WERI-Rb-1 (cell line): ENCODE data around the gene ZBTB22.
"Not testable (repeated sequence)": the region's sequence is repeated elsewhere in the genome, so short reads cannot be mapped to it uniquely, and the experiment has no call there.

Experiments used
- DNase-seq: peaks from one replicate; pipeline ENCODE4 v3.0.0-alpha.2; 2020
- H3K27ac ChIP-seq: fragments of 250-450 bp; sonication (Bioruptor Pico); 2 replicates; pipeline ENCODE4 v1.5.1; 2020; ENCODE audit warnings: mild to moderate bottlenecking, moderate library complexity
- H3K27me3 ChIP-seq: fragments of 250-450 bp; sonication (Bioruptor Pico); 2 replicates; pipeline ENCODE4 v1.5.1; 2021; ENCODE audit warnings: mild to moderate bottlenecking, low read depth, moderate library complexity; ENCODE audit not compliant: insufficient read depth, severe bottlenecking
- H3K36me3 ChIP-seq: fragments of 250-450 bp; sonication (Bioruptor Pico); 2 replicates; pipeline ENCODE4 v1.5.1; 2020; ENCODE audit warnings: mild to moderate bottlenecking, moderate library complexity
- H3K4me3 ChIP-seq: 2 replicates; pipeline ENCODE4 v1.5.1; 2011; ENCODE audit warnings: low read depth, mild to moderate bottlenecking, control low read depth, low read length
- H3K9me3 ChIP-seq: fragments of 250-450 bp; sonication (Bioruptor Pico); 2 replicates; pipeline ENCODE4 v1.5.1; 2021; ENCODE audit warnings: mild to moderate bottlenecking, moderate library complexity; ENCODE audit not compliant: severe bottlenecking
- TF ChIP-seq, protein P1 (sequence below): IDR thresholded peaks from 2 replicates; pipeline ENCODE4 v1.5.1; 2011; ENCODE audit warnings: low read depth, mild to moderate bottlenecking, control low read depth, inconsistent platforms, low read length

The ZBTB22 gene

DNA sequence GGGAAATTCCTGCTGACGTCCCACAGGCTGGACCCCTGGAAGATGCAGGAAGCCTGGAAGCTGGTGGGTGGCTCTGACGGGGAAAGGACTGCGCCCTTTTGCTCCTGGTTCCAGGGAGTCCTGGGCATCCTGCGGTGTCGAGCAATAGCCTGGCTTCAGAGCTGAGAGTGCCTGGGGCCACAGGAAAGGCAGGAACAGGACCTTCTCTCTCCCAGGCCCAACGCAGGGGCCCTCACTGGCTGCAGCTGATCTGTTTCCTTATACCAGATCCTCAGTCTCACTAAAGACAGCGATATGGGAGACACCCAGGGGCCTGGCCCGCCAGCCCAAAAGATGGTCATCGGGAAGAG lies 39.2 kb downstream of the ZBTB22 start:
- Histone ChIP-seq H3K27me3 (no peaks in the 10 kb centered on the region), H3K4me3 (no peak overlapping the region), H3K9me3 (no peaks in the 10 kb centered on the region), H3K36me3 (peaks cover 80% of the 10 kb centered on the region), H3K27ac (peak overlapping the region; percentile 82)
- DNase-seq, result no peak
- TF ChIP-seq, protein P1, sequence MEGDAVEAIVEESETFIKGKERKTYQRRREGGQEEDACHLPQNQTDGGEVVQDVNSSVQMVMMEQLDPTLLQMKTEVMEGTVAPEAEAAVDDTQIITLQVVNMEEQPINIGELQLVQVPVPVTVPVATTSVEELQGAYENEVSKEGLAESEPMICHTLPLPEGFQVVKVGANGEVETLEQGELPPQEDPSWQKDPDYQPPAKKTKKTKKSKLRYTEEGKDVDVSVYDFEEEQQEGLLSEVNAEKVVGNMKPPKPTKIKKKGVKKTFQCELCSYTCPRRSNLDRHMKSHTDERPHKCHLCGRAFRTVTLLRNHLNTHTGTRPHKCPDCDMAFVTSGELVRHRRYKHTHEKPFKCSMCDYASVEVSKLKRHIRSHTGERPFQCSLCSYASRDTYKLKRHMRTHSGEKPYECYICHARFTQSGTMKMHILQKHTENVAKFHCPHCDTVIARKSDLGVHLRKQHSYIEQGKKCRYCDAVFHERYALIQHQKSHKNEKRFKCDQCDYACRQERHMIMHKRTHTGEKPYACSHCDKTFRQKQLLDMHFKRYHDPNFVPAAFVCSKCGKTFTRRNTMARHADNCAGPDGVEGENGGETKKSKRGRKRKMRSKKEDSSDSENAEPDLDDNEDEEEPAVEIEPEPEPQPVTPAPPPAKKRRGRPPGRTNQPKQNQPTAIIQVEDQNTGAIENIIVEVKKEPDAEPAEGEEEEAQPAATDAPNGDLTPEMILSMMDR, result no peak

DNA sequence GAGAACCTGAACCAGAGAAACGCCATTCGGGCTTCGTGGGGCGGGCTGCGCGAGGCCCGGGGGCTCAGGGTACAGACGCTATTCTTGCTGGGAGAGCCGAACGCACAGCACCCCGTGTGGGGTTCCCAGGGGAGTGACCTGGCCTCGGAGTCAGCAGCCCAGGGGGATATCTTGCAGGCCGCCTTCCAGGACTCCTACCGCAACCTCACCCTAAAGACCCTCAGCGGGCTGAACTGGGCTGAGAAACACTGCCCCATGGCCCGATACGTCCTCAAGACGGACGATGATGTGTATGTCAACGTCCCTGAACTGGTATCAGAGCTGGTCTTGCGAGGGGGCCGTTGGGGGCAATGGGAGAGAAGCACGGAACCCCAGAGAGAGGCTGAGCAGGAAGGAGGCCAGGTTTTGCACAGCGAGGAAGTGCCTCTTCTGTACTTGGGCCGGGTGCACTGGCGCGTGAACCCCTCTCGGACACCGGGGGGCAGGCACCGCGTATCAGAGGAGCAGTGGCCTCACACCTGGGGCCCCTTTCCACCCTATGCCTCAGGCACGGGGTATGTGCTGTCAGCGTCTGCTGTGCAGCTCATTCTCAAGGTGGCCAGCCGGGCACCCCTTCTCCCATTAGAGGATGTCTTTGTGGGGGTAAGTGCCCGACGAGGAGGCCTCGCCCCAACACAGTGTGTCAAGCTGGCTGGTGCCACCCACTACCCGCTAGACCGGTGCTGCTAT lies 39.7 kb downstream of the ZBTB22 start:
- Histone ChIP-seq H3K27ac (peak overlapping the region; percentile 82), H3K36me3 (peaks cover 82% of the 10 kb centered on the region), H3K4me3 (peak overlapping the region; percentile 66), H3K9me3 (no peaks in the 10 kb centered on the region), H3K27me3 (no peaks in the 10 kb centered on the region)
- TF ChIP-seq, protein P1, result peak; percentile 45; the same call in 1 of the 2 replicates
- peak; percentile 69 for DNase-seq

DNA sequence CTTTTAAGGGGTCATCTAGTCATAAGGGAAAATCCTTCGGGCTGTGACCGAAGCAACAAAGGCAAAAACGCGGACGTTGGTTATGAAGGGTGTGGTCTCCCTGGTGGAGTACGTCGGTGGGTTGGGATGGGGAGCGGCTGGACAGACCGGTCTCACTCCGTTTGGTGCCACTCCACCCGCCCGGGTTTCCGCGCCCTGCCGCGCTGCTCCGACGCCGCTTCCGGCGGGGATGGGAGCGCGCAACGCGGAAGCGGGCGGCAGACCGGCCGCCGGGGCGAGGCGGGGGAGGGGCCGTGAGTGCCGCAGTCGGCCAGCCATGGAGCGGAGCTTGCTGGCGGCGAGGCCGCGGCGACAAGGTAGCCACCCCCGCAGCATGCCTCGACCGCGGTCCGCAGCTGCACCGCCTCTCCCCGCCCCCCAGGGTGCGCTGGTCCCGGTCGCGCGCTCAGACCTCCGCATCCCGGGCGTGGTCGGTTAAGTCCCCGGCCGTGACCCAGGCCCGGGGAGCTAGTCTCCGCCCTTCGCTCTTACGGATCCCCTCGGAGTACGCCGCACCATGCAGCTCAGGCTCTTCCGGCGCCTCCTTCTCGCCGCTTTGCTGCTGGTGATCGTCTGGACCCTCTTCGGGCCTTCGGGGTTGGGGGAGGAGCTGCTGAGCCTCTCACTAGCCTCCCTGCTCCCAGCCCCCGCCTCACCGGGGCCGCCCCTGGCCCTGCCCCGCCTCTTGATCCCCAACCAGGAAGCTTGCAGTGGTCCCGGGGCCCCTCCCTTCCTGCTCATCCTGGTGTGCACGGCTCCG lies 40.5 kb downstream of the ZBTB22 start, which contains the start of gene B3GALT4:
B3GALT4 (plus strand) TSS at position 260 of the 799 bp plus-strand sequence; CDS start at position 557, 297 bp downstream.
- TF ChIP-seq, protein P1, result peak; percentile 81
- Histone ChIP-seq H3K36me3 (peaks cover 82% of the 10 kb centered on the region), H3K4me3 (peak within 1 kb of the TSS; percentile 66), H3K27ac (peak within 1 kb of the TSS; percentile 82), H3K27me3 (no peaks in the 10 kb centered on the region), H3K9me3 (no peaks in the 10 kb centered on the region)
- DNase-seq, result peak; percentile 99

DNA sequence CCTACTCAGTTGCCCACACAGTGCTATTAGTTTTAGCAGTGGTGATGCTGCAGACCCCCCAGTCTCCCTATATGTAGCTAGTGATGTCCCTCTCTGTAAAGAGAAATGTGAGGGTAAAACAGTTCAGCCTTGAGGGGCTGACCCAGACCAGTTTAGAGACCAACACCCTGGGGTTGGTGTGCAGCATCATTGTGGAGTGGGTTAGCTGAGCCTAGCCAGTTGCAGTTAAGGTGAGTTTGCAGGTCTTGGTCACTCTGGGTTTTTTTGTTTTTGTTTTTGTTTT lies 41.0 kb downstream of the ZBTB22 start:
- TF ChIP-seq, protein P1, result no peak
- no peaks in the 10 kb centered on the region for H3K27me3 ChIP-seq
- H3K4me3 ChIP-seq, result peak overlapping the region; percentile 66
- H3K36me3 ChIP-seq, result peaks cover 78% of the 10 kb centered on the region
- H3K27ac ChIP-seq, result peak overlapping the region; percentile 82
- no peak for DNase-seq
- H3K9me3 ChIP-seq, result no peaks in the 10 kb centered on the region

DNA sequence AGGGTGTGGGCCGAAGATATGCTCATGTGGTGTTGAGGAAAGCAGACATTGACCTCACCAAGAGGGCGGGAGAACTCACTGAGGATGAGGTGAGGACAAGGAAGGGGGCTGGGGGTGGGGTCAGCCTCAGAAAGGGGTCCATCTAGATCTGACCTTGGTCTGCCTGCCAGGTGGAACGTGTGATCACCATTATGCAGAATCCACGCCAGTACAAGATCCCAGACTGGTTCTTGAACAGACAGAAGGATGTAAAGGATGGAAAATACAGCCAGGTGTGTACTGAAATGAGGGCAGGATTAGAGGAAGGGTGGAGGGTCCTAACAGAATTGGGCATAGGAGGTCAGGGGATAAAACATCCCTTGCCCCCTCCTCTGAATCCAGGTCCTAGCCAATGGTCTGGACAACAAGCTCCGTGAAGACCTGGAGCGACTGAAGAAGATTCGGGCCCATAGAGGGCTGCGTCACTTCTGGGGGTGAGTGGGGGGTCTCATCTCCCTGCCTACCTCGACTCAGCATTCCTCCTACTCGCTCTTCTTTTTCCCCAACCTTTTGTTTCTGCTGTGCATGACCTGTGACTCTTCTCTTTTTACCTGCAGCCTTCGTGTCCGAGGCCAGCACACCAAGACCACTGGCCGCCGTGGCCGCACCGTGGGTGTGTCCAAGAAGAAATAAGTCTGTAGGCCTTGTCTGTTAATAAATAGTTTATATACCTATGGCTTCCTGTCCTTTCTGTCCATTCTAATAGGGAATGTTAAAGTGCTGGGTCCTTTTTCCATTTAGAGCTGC lies 41.6 kb downstream of the ZBTB22 start:
- H3K9me3 ChIP-seq, H3K27me3 ChIP-seq, DNase-seq: not testable (repeated sequence)
- H3K36me3 ChIP-seq, result peaks cover 79% of the 10 kb centered on the region
- peak overlapping the region; percentile 82 for H3K27ac ChIP-seq
- H3K4me3 ChIP-seq, result peak overlapping the region; percentile 66
